T-helper 17 cell (primary cell): ENCODE results near the gene LGR6. TPM values are rescaled to one million over a fixed set of nuclear protein-coding genes. Genes with fewer than 3 reads are reported as not detected.
"Not testable (repeated sequence)": the region's sequence is repeated elsewhere in the genome, so short reads cannot be mapped to it uniquely, and the experiment has no call there.

Source experiments
- ATAC-seq: fragments of 150-1000 bp; cut with Tn5 transposase; 2 replicates; pipeline ENCODE4 v1.10.0; 2021; ENCODE audit warnings: mild to moderate bottlenecking, moderate library complexity
- DNase-seq, 3 donors: peaks; one replicate each; pipeline versions ENCODE4 v3.0.0 to v3.0.0-alpha.2; 2020 to 2021
- H3K9me3 ChIP-seq: one replicate; pipeline ENCODE4 v1.7.0; 2013; ENCODE audit warnings: low read length, mild to moderate bottlenecking; ENCODE audit not compliant: control insufficient read depth, poor library complexity, severe bottlenecking
- H3K27ac Mint-ChIP-seq: one replicate; pipeline ENCODE4 v1.8.0; 2022; ENCODE audit warnings: mild to moderate bottlenecking, moderate library complexity, mixed read lengths
- H3K27me3 Mint-ChIP-seq: one replicate; pipeline ENCODE4 v1.8.0; 2022; ENCODE audit warnings: mixed read lengths
- H3K36me3 Mint-ChIP-seq: one replicate; pipeline ENCODE4 v1.8.0; 2022; ENCODE audit warnings: low read depth, mixed read lengths
- H3K4me1 Mint-ChIP-seq: one replicate; pipeline ENCODE4 v1.8.0; 2022; ENCODE audit warnings: mild to moderate bottlenecking, mixed read lengths
- H3K4me3 Mint-ChIP-seq: one replicate; pipeline ENCODE4 v1.8.0; 2022; ENCODE audit warnings: mild to moderate bottlenecking, moderate library complexity, mixed read lengths
- total RNA-seq, 4 donors: library from RNA in 2 of 4; stranded (reverse) in 2 of 4; gene quantifications; one replicate each; pipeline ENCODE4 v1.2.3 and lab custom pipeline; 2022 to 2026

LGR6 gene
- total RNA-seq, 2 donors from 2014 or later: 0.13 to 0.25 TPM

DNA sequence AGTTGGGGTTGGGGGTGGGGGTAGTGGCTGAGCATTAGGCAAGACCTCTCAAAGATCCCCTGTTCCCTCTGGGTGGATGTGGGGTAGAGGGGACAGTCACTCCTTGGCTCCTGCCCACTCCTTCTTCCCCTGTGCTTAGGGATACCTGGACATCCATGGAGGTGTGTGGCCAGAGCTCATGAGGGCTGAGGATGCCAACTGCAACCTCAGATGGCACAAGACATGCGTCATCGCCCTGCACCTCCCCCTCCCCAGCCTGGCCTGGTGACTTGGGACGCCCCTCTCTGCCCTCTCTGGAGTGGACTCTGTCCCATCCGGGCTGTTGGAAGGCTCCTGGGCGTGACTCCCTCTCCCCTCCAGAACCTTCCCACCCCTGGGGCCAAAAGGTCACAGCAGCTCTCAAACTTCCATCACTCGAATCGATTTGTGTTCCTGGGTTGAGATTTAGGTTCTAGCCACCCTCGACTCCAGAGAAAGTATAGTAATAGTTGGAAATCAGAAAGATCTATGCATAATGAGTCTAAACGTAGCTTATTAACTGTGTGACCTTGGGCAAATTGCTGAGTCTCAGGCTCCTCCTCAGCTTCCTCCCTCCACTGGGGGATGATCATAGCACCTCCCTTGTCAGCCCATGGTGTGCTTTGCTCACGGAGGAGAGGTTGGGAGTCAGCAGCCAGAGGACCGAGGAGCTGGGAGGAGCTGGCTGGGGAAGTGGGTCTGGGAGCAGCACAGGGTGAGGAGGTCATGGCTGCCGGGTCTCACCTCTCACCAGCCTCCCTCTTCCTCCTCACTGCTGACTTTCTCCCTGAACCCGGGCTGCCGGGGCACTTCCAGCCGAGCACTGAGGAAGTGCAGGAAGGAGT, 30.9 kb upstream of the LGR6 start:
- no peak for ATAC-seq
- H3K27me3 Mint-ChIP-seq: no peaks in the 10 kb centered on the region
- DNase-seq: no peak
- H3K4me1 Mint-ChIP-seq: peaks cover 73% of the 10 kb centered on the region
- H3K27ac Mint-ChIP-seq: peak overlapping the region; percentile 98
- no peaks in the 10 kb centered on the region for H3K9me3 ChIP-seq
- H3K36me3 Mint-ChIP-seq: peaks cover 3% of the 10 kb centered on the region
- peak overlapping the region; percentile 97 for H3K4me3 Mint-ChIP-seq

DNA sequence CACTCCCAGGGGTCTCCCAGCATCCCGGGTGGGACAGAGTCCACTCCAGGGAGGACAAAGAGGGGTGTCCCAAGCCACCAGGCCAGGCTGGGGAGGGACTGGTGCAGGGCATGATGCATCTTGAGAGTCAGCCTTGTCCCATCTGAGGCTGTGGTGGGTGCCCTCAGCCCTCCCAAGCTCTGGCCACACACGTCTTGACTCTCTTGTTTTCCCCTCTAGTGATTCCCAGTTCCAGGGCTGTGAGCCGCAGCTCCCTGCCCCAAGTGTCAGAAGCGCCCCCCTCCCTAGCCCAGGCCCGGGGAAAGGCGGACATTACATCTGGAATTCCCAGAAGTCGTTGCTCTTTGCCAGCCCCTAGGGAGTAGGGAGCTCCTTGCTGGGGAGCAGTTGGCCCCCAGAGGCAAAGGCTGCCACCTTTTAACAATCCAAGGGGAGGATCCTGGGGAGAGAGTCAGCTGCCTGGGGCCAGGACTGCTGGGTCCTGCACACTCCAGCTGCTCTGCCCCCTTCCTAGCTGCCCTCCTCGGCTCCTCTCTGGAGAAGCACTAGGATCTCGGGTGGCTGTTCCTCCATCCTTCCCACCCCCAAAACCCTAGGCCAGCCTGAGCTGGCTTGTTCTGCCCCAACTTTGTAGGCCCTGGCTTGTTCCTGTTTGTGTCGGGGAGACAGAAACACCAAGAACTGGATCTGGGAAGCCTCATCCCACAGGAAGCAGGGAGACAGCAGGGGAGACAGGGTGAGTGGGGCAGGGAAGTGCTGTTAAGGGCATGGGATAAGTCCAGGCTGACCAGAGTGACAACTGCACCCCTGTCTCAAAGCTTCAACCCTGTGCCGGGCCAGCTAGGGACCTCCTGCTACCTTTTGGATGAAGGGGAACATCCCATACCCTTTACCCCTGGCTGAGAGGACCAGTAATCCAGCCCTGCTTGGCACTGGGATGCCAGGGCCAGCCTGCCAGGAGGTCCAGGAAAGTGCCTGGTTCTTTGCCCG, 30.0 kb upstream of the LGR6 start:
- peak overlapping the region; percentile 97 for H3K4me3 Mint-ChIP-seq

GRCh38 chr1:202164271-202165037, 29.1 kb upstream of the LGR6 start:
- Mint-ChIP-seq H3K27ac (peak overlapping the region; percentile 98), H3K4me1 (peaks cover 56% of the 10 kb centered on the region)

More for the DNA sequence above, 30.0 kb upstream of the LGR6 start:
- no peak for DNase-seq
- H3K9me3 ChIP-seq: no peaks in the 10 kb centered on the region
- Mint-ChIP-seq H3K27ac (peak overlapping the region; percentile 98), H3K27me3 (no peaks in the 10 kb centered on the region), H3K4me1 (peaks cover 65% of the 10 kb centered on the region), H3K36me3 (peaks cover 3% of the 10 kb centered on the region)
- no peak for ATAC-seq

DNA sequence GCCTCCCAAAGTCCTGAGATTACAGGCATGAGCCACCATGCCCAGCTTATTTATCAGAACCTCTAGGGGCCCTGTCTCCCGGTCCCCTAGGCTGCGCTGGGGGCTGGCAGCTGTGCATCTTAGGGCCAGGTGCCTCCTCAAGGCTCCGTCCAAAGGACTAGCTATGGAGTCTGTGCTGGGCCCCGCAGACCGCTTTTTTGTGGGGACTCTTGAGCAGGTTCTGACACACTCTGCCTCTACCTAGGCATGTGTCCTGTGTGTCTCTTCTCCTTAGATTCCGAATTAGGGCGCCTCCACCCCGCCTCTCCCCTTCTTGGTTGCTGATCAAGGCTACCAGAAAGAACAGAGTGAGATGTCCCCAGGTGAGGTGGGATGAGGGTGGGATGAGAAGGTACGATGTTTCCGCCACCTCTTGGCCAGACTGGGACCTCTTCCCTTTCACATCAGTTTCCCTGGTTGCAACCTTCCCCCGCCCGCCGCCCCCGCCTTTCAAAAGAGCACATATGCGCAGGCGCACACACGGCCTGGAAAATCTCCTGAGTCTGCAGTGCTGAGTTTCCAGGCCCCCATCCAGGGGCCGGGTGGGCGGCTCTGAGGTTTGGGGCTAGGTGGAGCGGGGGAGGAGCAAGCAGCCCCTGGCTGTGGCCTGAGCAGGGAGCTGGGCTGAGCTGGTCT, 28.2 kb upstream of the LGR6 start:
- Mint-ChIP-seq H3K27me3 (no peaks in the 10 kb centered on the region), H3K36me3 (no peaks in the 10 kb centered on the region), H3K4me3 (peak overlapping the region; percentile 97), H3K4me1 (peaks cover 52% of the 10 kb centered on the region), H3K27ac (peak overlapping the region; percentile 98)
- DNase-seq (no peak), ATAC-seq (peak; percentile 3)
- no peaks in the 10 kb centered on the region for H3K9me3 ChIP-seq

More at GRCh38 chr1:202164271-202165037, 29.1 kb upstream of the LGR6 start:
- no peaks in the 10 kb centered on the region for H3K9me3 ChIP-seq
- ATAC-seq (peak; percentile 89), DNase-seq (peak; percentile 64 to 77 (median 68))
- H3K36me3 Mint-ChIP-seq: peaks cover 2% of the 10 kb centered on the region
- peak overlapping the region; percentile 97 for H3K4me3 Mint-ChIP-seq
- H3K27me3 Mint-ChIP-seq: no peaks in the 10 kb centered on the region

DNA sequence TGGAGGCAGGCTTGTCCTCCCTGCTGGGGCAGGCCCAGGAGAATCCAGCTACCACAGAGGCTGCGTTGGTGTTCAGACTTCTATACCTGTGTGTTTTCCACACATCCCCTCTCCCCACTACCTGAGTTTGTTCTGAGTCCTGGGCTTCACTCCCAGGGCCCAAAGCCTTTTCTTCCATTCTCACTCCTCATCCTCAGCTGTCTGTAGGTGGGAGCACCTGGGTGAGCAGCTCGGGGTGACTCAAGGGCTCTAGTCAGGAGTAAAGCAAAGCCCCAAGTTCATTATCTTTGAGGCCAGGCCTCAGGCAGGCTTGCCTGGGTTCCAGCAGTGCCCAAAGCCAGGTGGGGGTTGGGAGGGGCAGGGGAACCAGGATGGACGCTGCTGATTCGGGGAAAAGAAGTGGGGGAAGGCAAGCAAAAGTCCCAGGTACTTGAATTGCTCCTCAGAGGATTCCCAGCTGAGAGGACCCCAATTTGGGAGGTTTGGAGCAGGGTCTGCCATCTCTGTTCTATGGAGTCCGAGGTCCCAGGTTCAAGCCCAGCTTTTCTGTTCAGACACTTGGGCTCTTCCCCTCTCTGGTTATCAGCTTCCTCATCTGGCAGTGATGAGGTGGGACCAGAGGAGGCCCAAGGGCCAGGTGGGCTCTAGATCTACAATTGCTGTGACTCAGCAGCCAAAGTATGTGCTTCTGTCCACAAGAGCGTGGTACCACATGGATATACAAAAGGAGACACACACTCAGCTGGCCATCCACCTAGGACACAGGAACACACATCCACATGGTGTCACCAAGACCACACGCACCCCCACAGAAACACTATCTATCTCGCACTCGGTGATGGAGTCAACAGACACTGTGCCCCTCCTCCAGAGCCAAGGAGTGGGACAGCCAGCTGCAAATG, 27.4 kb upstream of the LGR6 start:
- no peaks in the 10 kb centered on the region for H3K9me3 ChIP-seq
- peaks cover 46% of the 10 kb centered on the region for H3K4me1 Mint-ChIP-seq
- DNase-seq (no peak), ATAC-seq (no peak)
- peak overlapping the region; percentile 98 for H3K27ac Mint-ChIP-seq
- no peaks in the 10 kb centered on the region for H3K27me3 Mint-ChIP-seq
- no peaks in the 10 kb centered on the region for H3K36me3 Mint-ChIP-seq
- peak overlapping the region; percentile 97 for H3K4me3 Mint-ChIP-seq

- not testable (repeated sequence) for ATAC-seq, H3K4me3 Mint-ChIP-seq, H3K9me3 ChIP-seq, H3K27ac Mint-ChIP-seq, DNase-seq, H3K27me3 Mint-ChIP-seq, H3K36me3 Mint-ChIP-seq
- H3K4me1 Mint-ChIP-seq: peaks cover 42% of the 10 kb centered on the region
These were observed 26.5 kb upstream of the LGR6 start for GRCh38 chr1:202167054-202167453.

- H3K4me1 Mint-ChIP-seq: peaks cover 36% of the 10 kb centered on the region
- H3K36me3 Mint-ChIP-seq: no peaks in the 10 kb centered on the region
- no peak overlapping the region for H3K4me3 Mint-ChIP-seq
These were observed 25.7 kb upstream of the LGR6 start for GRCh38 chr1:202167708-202168415.

DNA sequence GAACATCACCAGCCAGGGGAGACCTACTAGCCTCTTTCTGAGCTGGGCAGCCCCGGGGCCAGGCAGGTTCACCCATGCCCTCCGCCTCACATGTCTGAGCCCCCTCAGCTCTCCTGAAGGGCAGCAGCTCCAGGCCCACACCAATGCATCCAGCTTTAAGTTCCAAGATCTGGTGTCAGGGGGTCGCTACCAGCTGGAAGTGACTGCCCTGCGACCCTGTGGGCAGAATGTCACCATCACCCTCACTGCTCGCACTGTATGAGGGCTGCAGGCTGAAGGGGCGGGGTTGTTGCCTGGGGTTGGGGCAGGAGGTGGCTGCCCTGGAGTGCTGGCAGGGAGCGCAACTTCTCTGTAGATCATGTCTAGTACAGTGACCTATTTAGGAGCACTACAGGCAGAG, 24.7 kb upstream of the LGR6 start:
- H3K4me3 Mint-ChIP-seq: no peak overlapping the region
- H3K4me1 Mint-ChIP-seq: peaks cover 29% of the 10 kb centered on the region
- H3K27me3 Mint-ChIP-seq: no peaks in the 10 kb centered on the region
- no peak overlapping the region for H3K27ac Mint-ChIP-seq
- no peaks in the 10 kb centered on the region for H3K36me3 Mint-ChIP-seq
- H3K9me3 ChIP-seq: no peaks in the 10 kb centered on the region
- no peak for ATAC-seq
- no peak for DNase-seq

More at GRCh38 chr1:202167708-202168415, 25.7 kb upstream of the LGR6 start:
- DNase-seq: no peak
- no peaks in the 10 kb centered on the region for H3K9me3 ChIP-seq
- no peak for ATAC-seq
- H3K27ac Mint-ChIP-seq: no peak overlapping the region
- H3K27me3 Mint-ChIP-seq: no peaks in the 10 kb centered on the region

DNA sequence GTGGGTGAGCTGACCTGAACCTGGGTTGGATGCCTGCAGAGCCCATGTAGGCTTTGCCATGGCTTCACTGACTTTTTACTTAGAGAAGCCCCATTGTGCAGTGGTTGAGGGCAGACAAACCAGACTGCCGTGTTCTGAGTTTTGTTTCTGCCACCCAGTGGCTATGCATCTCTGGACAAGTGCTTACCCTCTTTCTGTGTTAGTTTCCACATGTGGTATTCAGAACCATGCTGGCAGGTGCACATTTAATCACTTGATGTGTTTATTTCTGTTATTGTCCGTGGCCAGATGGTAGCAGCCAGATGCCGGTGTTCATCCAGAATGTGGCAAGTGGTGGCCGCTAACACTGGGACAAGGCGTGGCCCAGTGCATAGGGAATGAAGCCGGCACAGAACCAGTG, 22.9 kb upstream of the LGR6 start:
- Mint-ChIP-seq H3K27ac (peak overlapping the region; percentile 19), H3K4me1 (peaks cover 17% of the 10 kb centered on the region), H3K27me3 (no peaks in the 10 kb centered on the region), H3K4me3 (no peak overlapping the region), H3K36me3 (no peaks in the 10 kb centered on the region)
- DNase-seq: no peak
- H3K9me3 ChIP-seq: no peaks in the 10 kb centered on the region
- peak; percentile 52 for ATAC-seq

DNA sequence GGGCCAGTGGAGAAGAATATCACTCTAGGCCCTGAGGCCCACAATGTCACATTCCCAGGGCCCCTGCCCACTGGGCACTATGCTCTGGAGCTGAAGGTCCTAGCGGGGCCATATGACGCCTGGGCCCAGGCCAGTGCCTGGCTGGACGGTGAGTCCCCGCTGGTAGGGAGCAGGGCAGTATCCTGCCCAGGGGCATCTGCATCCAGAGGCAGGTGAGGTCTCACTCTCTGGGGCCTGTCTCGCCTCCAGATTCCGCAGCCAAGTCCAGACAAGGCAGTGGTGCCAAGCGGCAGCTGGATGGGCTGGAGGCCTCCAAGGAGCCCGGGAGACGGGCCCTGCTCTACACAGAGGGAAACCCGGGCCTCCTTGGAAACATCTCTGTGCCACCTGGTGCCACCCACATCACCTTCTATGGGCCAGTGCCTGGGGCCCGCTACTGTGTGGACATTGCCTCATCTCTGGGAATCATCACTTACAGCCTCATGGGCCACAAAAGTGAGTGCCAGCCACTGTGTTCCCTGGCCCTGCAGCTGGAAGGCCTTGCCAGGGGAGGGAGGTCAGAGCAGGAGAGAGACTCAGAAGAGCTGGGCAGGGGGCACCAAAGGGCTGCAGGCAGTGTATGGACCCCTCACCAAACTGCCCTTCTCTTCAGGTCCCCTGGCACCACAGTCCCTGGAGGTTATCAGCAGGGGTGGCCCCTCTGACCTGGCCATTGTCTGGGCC, 22.1 kb upstream of the LGR6 start:
- H3K36me3 Mint-ChIP-seq: no peaks in the 10 kb centered on the region
- H3K27ac Mint-ChIP-seq: no peak overlapping the region
- no peak for ATAC-seq
- H3K4me1 Mint-ChIP-seq: peaks cover 15% of the 10 kb centered on the region
- H3K4me3 Mint-ChIP-seq: no peak overlapping the region
- no peaks in the 10 kb centered on the region for H3K27me3 Mint-ChIP-seq
- DNase-seq: no peak
- no peaks in the 10 kb centered on the region for H3K9me3 ChIP-seq

DNA sequence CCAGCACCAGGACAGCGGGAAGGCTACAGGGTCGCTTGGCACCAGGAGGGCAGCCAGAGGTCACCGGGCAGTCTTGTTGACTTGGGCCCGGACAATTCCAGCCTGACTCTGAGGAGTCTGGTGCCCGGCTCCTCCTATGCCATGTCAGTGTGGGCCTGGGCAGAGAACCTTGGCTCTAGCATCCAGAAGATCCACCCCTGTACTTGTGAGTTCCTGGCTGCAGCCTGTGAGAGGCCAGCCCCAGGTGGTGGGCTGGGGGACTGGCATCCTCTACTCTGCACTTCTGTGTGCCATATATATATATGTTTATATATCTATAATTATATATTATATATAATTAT, 21.6 kb upstream of the LGR6 start:
- no peaks in the 10 kb centered on the region for H3K27me3 Mint-ChIP-seq
- H3K36me3 Mint-ChIP-seq: no peaks in the 10 kb centered on the region
- H3K27ac Mint-ChIP-seq: no peak overlapping the region
- DNase-seq (no peak), ATAC-seq (no peak)
- peaks cover 12% of the 10 kb centered on the region for H3K4me1 Mint-ChIP-seq
- no peaks in the 10 kb centered on the region for H3K9me3 ChIP-seq
- H3K4me3 Mint-ChIP-seq: no peak overlapping the region
